Muscle of back (tissue), 11 donors: ENCODE results near the gene EPB41. TPM values are rescaled to one million over a fixed set of nuclear protein-coding genes. Genes with fewer than 3 reads are reported as not detected.
A peak's percentile ranks its signal among the peaks of the same experiment; 100 is the strongest.
"Not testable (repeated sequence)": the region's sequence is repeated elsewhere in the genome, so short reads cannot be mapped to it uniquely, and the experiment has no call there.

Experiments
- DNase-seq, 3 donors: peaks; one replicate each; pipeline versions ENCODE4 v3.0.0 to v3.0.0-alpha.2; 2013
- polyA plus RNA-seq, 10 donors: library from polyadenylated mRNA; unstranded; fragments of 120-200 nt; gene quantifications; one replicate each; pipeline ENCODE4 v1.2.1, GENCODE V29; 2013; ENCODE audit not compliant: insufficient read length in 10 of 10

EPB41 gene
- polyA plus RNA-seq, 10 donors, result 7.1 to 25.3 (median 11.6) TPM

- DNase-seq, result no peak
These were observed 132.8 kb downstream of the EPB41 start for GRCh38 chr1:29047142-29047541.

- peak in 1 of 3 donors; percentile 27 for DNase-seq
These were observed 135.8 kb downstream of the EPB41 start for GRCh38 chr1:29050166-29050565.

GRCh38 chr1:29052100-29052499 lies 137.7 kb downstream of the EPB41 start:
- DNase-seq, result no peak

- DNase-seq, result no peak
These were observed 138.6 kb downstream of the EPB41 start for GRCh38 chr1:29052941-29053340.

GRCh38 chr1:29055160-29055559 lies 140.8 kb downstream of the EPB41 start:
- DNase-seq, result no peak

GRCh38 chr1:29056256-29056655 lies 141.9 kb downstream of the EPB41 start:
- DNase-seq, result no peak

- DNase-seq, result no peak
These were observed 143.3 kb downstream of the EPB41 start for GRCh38 chr1:29057700-29058099.

GRCh38 chr1:29062157-29062942 lies 148.0 kb downstream of the EPB41 start:
- no peak for DNase-seq

GRCh38 chr1:29064064-29064463 lies 149.7 kb downstream of the EPB41 start:
- DNase-seq, result no peak

- no peak for DNase-seq
These were observed 162.8 kb downstream of the EPB41 start for GRCh38 chr1:29077155-29077554.

- DNase-seq, result not testable (repeated sequence)
These were observed 165.7 kb downstream of the EPB41 start for GRCh38 chr1:29079916-29080629.

GRCh38 chr1:29081201-29081600 lies 166.8 kb downstream of the EPB41 start:
- DNase-seq, result no peak

- no peak for DNase-seq
These were observed 168.2 kb downstream of the EPB41 start for GRCh38 chr1:29082519-29082918.

- DNase-seq, result no peak
These were observed 169.2 kb downstream of the EPB41 start for GRCh38 chr1:29083317-29084195.

- DNase-seq, result no peak
These were observed 169.8 kb downstream of the EPB41 start for GRCh38 chr1:29084196-29084521.

GRCh38 chr1:29090937-29091618 lies 176.7 kb downstream of the EPB41 start:
- no peak for DNase-seq

- DNase-seq, result not testable (repeated sequence)
These were observed 178.3 kb downstream of the EPB41 start for GRCh38 chr1:29092704-29093103.

- DNase-seq, result no peak
These were observed 180.1 kb downstream of the EPB41 start for GRCh38 chr1:29094433-29094832.

- no peak for DNase-seq
These were observed 180.6 kb downstream of the EPB41 start for GRCh38 chr1:29094954-29095353.

GRCh38 chr1:29096231-29096886 lies 182.0 kb downstream of the EPB41 start:
- DNase-seq, result no peak

GRCh38 chr1:29099286-29099685 lies 184.9 kb downstream of the EPB41 start:
- no peak for DNase-seq
